T-helper 17 cell (primary cell): ENCODE data around the gene RMRP. TPM values are rescaled to one million over a fixed set of nuclear protein-coding genes. Genes with fewer than 3 reads are reported as not detected.
A peak's percentile ranks its signal among the peaks of the same experiment; 100 is the strongest.

ENCODE experiments used
- ATAC-seq: fragments of 150-1000 bp; cut with Tn5 transposase; 2 replicates; pipeline ENCODE4 v1.10.0; 2021; ENCODE audit warnings: mild to moderate bottlenecking, moderate library complexity
- DNase-seq, 3 donors: peaks; one replicate each; pipeline versions ENCODE4 v3.0.0 to v3.0.0-alpha.2; 2020 to 2021
- H3K9me3 ChIP-seq: one replicate; pipeline ENCODE4 v1.7.0; 2013; ENCODE audit warnings: low read length, mild to moderate bottlenecking; ENCODE audit not compliant: control insufficient read depth, poor library complexity, severe bottlenecking
- H3K27ac Mint-ChIP-seq: one replicate; pipeline ENCODE4 v1.8.0; 2022; ENCODE audit warnings: mild to moderate bottlenecking, moderate library complexity, mixed read lengths
- H3K27me3 Mint-ChIP-seq: one replicate; pipeline ENCODE4 v1.8.0; 2022; ENCODE audit warnings: mixed read lengths
- H3K36me3 Mint-ChIP-seq: one replicate; pipeline ENCODE4 v1.8.0; 2022; ENCODE audit warnings: low read depth, mixed read lengths
- H3K4me1 Mint-ChIP-seq: one replicate; pipeline ENCODE4 v1.8.0; 2022; ENCODE audit warnings: mild to moderate bottlenecking, mixed read lengths
- H3K4me3 Mint-ChIP-seq: one replicate; pipeline ENCODE4 v1.8.0; 2022; ENCODE audit warnings: mild to moderate bottlenecking, moderate library complexity, mixed read lengths
- total RNA-seq, 4 donors: library from RNA in 2 of 4; stranded (reverse) in 2 of 4; gene quantifications; one replicate each; pipeline ENCODE4 v1.2.3 and lab custom pipeline; 2022 to 2026

RMRP gene
- total RNA-seq, 2 donors from 2014 or later = 7,466 to 10,512 TPM

DNA sequence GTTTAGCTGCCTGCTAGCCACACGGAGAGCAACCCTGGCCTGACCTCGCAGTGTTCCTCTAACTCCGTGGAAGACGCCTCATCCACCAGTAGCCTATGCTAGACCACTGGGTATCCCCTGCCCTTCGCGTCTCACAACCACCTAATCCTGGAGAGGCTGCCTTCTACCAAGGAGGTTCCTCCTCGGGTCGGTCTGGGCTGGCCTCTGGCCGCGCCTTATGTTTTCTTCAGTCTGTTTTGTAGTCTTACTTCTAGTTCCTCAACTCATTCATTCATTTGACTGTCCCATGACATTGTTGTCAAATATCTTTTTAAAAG lies 33.5 kb upstream of the RMRP start:
- no peak for DNase-seq
- peak; percentile 22 for ATAC-seq
- Mint-ChIP-seq H3K4me1 (peaks cover 19% of the 10 kb centered on the region), H3K27me3 (no peaks in the 10 kb centered on the region), H3K27ac (peak overlapping the region; percentile 81), H3K4me3 (peak overlapping the region; percentile 90), H3K36me3 (no peaks in the 10 kb centered on the region)
- H3K9me3 ChIP-seq = no peaks in the 10 kb centered on the region

DNA sequence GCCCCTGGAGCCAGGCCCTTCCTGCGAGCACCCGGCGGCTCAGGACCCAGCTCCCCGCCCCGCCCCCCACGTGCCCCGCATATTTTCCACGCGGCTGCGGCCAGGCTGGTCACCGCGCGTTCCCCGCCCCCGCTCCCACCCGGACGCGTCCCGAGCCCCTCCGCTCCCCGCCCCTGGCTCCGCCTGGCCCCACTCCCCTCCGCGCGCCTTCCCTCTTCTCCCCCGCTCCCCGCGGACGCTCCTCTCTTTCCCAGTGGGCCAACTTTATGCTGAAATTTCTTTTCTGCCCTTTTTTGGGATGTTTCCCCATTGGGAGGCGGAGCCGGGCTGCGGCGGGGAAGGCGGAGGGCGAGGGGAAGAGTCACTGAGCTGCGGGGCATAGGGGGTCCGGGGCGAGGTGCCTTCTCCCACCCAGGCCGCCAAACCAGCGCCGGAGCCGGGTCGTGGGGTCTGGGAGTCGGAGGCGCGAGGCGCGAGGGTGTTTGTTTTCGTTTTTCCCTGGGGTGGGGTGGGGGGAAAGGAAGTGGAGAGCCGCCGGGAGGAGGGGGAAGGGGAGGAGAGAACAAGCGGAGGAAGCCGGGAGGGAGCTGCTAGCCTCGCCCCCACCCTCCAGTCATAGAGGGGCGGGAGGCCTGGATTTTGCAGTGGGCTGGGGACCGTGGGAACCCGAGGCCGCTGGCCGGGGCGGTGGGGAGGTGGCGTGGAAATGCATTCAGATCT lies 33.0 kb upstream of the RMRP start:
- H3K4me1 Mint-ChIP-seq = peaks cover 20% of the 10 kb centered on the region

DNA sequence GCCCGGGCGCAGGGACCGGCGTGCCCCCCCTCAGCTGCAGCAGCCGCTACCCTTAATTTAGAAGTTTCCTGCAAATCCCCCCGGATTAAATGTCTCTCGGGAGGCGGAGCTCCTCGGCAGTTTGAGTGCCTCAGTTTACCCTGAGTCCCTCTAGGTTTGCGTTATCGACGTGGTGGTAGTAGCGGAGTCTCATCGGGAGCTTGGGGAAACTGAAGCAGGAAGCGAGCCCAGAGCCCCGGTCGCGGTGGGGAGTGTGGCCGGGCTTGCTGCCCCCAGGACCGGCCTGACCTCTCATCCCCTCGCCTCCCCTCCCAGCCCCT lies 32.4 kb upstream of the RMRP start:
- no peak for DNase-seq
- Mint-ChIP-seq H3K36me3 (no peaks in the 10 kb centered on the region), H3K4me3 (peak overlapping the region; percentile 90), H3K27ac (no peak overlapping the region), H3K27me3 (no peaks in the 10 kb centered on the region), H3K4me1 (peaks cover 20% of the 10 kb centered on the region)
- peak; percentile 20 for ATAC-seq
- H3K9me3 ChIP-seq = no peaks in the 10 kb centered on the region

More for the DNA sequence above, 33.0 kb upstream of the RMRP start:
- no peaks in the 10 kb centered on the region for H3K36me3 Mint-ChIP-seq
- H3K27ac Mint-ChIP-seq = peak overlapping the region; percentile 81
- no peaks in the 10 kb centered on the region for H3K27me3 Mint-ChIP-seq
- DNase-seq (no peak), ATAC-seq (peak; percentile 58)
- peak overlapping the region; percentile 90 for H3K4me3 Mint-ChIP-seq
- H3K9me3 ChIP-seq = no peaks in the 10 kb centered on the region

DNA sequence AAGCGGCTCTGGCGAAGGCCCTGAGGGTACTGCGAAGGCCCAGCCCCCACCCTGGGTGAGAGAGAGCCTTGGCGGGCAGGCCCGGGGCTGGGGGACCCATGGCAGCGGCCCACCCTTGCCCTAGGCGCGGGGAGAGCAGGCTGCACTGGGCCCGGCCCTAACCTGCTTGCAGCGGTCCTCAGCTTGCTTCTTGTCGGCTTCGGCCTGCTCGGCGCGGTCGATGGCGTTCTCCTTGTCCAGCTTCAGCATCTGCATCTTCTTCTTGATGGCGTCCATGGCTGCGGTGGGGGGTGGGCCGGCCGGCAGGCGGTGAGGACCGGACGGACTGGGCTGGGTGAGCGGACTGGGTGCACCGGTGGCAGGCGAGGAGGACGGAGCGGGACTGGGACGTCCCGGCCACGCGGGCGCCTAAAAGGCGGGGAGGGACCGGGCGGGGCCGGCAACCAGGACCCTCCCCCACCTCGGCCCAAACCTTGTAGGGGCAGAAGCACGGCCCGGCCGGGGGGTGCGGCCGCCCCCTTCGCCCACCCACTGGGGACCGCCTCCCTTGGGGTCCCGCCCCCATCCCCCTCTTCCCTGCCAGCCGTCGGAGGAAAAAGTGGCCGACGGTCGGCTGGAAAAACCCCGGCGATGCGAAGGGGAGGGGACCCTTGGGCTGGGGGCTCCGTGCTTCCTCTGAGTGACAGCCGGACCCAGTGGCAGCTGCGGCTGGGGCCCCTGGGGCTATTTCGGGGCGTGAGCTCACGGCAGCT lies 31.9 kb upstream of the RMRP start, which contains the start of gene TPM2:
Gene TPM2 (minus strand): TSS at position 384 of the 752 bp plus-strand sequence. CDS start 108 bp downstream, at position 276.
- peak within 1 kb of the TSS; percentile 90 for H3K4me3 Mint-ChIP-seq
- DNase-seq = no peak
- no peaks in the 10 kb centered on the region for H3K36me3 Mint-ChIP-seq
- H3K27ac Mint-ChIP-seq = peak within 1 kb of the TSS; percentile 81
- no peaks in the 10 kb centered on the region for H3K9me3 ChIP-seq
- peak; percentile 7 for ATAC-seq
- H3K27me3 Mint-ChIP-seq = no peaks in the 10 kb centered on the region
- peaks cover 20% of the 10 kb centered on the region for H3K4me1 Mint-ChIP-seq

DNA sequence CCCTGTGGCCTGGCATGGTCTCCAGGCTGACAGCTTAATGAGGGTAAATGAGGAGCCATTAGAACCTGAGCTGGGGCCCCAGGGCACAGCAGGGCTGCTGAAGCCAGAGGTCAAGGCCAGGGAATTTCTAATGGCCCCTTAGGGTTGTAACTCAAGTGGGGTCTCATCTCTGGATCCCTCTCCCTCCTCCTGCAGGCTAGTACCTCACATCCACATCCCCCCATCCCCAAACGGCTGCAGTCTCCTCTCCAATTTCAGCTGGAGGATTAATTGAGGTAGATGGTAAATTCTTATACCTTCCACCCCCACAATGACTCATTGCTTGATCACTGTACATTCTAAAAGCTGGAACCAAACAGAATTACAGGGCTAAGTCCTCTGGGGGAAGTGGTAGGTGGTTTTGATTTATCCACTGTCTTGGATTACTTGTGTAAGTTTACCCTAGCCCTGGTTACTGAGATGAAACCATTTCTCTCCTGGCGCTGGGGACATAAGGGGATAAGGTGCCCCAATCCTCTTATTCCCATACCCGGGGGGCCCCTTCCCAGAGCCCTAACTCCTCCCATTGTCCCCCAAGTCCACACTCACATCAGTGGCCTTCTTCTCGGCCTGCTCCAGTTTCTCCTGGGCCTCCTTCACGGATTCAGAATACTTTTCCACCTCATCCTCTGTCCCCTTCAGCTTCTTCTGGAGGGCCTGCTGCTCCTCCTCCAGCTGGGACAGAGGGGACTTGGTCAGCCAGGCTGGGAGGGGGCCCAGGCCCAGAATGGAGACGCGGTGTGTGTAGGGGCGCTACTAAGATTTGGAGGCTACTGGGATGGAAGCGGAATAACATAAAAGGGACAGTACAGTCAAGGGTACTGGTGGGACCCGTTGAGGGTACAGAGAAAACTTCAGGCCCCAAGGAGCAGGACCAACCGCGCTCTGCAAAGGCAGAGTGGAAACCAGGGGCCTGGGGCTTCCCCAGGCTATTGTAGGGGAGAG lies 31.0 kb upstream of the RMRP start:
- DNase-seq = no peak
- H3K27ac Mint-ChIP-seq = no peak overlapping the region
- ATAC-seq = no peak

DNA sequence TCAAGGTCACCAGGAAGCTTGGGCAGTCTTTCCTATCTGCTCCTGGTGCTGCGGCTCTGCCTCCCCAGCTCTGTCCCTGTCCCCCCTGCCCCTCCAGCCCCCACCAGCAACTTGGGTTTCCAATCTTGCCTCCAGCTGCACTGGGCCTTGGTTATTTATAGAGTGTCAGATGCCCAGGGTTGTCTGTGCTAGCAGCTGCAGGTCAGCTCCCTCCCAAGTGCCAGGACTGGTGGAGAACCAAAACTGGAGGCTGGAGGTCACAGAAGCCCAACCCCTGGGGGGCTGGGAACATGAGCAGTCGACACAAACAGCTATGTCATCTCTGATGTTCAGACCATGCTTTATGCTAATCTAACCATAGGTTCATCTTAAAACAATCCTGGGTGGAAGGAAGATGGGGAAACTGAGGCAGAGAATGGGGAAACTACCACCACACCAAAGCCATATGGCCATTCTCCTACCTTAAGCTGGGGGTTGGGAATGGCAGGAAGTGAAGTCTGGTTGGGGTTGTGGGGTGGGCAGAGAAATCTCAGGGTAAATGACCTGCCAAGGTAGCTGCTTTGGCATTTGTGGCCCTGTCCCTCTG lies 30.2 kb upstream of the RMRP start:
- Mint-ChIP-seq H3K27ac (no peak overlapping the region), H3K36me3 (no peaks in the 10 kb centered on the region), H3K4me1 (peaks cover 20% of the 10 kb centered on the region)

More for the DNA sequence above, 31.0 kb upstream of the RMRP start:
- Mint-ChIP-seq H3K27me3 (no peaks in the 10 kb centered on the region), H3K4me3 (peak overlapping the region; percentile 74), H3K36me3 (no peaks in the 10 kb centered on the region), H3K4me1 (peaks cover 20% of the 10 kb centered on the region)
- no peaks in the 10 kb centered on the region for H3K9me3 ChIP-seq

DNA sequence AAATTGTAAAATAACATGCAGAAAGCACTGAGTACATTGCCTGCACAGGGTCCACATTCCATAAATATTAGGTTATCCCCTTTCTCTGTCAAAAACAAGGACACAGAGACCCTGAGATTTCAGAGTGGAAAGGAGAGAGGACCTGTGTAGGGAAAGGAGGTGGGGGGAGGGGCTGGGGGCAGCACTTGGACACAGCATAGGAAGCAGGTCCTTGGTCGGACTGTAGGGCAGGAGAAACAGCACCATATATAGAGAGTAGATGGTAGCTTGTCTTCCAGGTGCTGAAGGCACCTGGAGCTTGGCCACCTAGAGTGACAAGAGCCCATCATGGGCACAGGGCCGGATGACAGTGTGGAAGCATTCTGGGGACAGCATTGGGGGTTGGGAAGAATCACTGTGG lies 29.5 kb upstream of the RMRP start:
- no peaks in the 10 kb centered on the region for H3K27me3 Mint-ChIP-seq
- H3K4me3 Mint-ChIP-seq = no peak overlapping the region
- ATAC-seq (no peak), DNase-seq (no peak)
- H3K36me3 Mint-ChIP-seq = no peaks in the 10 kb centered on the region
- no peaks in the 10 kb centered on the region for H3K9me3 ChIP-seq
- H3K4me1 Mint-ChIP-seq = peaks cover 20% of the 10 kb centered on the region
- H3K27ac Mint-ChIP-seq = no peak overlapping the region

More for the DNA sequence above, 30.2 kb upstream of the RMRP start:
- Mint-ChIP-seq H3K4me3 (no peak overlapping the region), H3K27me3 (no peaks in the 10 kb centered on the region)
- ATAC-seq = no peak
- no peak for DNase-seq
- H3K9me3 ChIP-seq = no peaks in the 10 kb centered on the region

DNA sequence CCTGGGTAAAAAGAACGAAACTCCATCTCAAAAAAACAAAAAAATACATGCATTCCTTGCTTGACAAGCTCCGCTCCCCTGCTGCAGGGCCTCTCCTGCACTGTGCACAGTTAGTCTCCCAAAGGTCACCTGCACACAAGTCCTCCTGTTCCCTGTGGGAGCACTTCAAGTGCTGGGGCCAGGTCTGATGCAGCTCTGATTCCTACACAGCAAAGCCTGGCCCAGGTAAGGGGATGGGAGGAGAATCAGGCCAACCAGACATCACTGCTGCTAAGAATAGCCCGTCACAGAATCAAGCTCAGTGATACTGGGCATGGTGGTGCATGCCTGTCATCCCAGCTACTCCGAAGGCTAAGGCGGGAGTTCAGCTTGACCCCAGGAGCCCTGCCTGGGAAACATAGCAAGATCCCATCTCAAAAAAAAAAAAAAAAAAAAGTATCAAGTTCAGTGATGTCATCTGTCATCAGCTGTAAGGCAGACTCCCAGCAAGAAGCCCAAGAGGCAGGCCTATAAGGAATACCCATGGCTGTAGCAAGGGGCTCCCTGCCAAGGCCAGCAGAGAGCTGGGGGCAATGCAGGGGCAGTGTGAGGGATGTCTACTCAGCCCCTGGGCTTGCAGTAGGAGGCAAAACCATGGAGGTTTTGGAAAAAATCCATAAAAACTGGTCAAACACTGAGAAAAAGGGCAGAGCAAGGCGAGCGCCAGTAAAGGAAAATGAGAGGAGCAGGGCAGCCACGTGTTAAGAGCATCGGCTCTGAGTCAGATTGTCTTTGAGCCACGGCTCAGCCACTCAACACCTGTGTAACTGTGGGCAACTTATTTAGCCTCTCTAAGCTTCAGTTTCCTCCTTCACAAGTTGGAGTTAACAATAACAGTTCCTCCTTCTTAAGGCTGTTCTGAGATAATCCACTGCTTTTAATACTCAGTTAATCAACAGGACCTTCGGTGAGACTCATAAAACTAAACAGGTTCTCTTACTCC lies 28.7 kb upstream of the RMRP start:
- H3K9me3 ChIP-seq = no peaks in the 10 kb centered on the region
- peaks cover 14% of the 10 kb centered on the region for H3K4me1 Mint-ChIP-seq
- ATAC-seq (no peak), DNase-seq (no peak)
- no peaks in the 10 kb centered on the region for H3K36me3 Mint-ChIP-seq
- H3K4me3 Mint-ChIP-seq = no peak overlapping the region
- no peaks in the 10 kb centered on the region for H3K27me3 Mint-ChIP-seq
- no peak overlapping the region for H3K27ac Mint-ChIP-seq

DNA sequence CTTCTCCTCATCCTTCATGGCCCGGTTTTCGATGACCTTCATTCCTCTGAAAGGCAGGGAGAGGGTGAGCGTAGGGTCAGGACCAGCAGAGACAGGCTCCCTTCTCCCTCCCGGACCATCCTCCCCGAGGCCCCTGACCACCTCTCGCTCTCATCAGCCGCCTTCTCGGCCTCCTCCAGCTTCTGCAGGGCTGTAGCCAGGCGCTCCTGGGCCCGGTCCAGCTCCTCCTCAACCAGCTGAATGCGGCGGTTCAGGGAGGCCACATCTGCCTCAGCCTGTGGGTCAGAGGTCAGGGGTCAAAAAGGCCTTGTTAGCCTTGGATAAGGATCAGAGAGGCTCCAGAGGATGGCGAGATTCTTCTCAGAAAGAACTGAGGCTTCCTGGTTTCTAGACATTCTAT lies 27.7 kb upstream of the RMRP start:
- Mint-ChIP-seq H3K27ac (no peak overlapping the region), H3K27me3 (no peaks in the 10 kb centered on the region), H3K4me3 (no peak overlapping the region), H3K4me1 (peaks cover 8% of the 10 kb centered on the region), H3K36me3 (no peaks in the 10 kb centered on the region)
- no peaks in the 10 kb centered on the region for H3K9me3 ChIP-seq
- ATAC-seq (no peak), DNase-seq (no peak)

DNA sequence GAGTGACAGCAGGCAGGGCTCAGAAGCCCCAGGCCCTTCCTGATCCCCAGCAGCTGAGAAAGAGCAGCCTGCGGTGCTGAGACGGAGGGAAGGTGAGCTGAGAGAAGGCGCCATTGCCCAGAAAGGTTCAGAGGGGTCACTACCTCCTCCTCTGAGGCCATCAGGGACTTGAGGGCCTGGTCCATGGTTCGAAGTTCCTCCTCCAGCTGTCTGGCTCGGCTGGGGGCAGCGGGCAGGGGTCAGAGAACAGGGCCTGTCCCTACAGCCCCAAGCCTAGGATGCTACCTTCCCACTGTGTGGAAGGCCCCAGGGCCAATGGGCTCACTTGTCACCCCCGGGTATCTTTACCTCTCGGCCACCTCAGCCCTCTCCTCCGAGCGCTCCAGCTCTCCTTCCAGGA lies 27.1 kb upstream of the RMRP start:
- no peaks in the 10 kb centered on the region for H3K36me3 Mint-ChIP-seq
- H3K4me3 Mint-ChIP-seq = no peak overlapping the region
- DNase-seq (no peak), ATAC-seq (no peak)
- no peak overlapping the region for H3K27ac Mint-ChIP-seq
- H3K4me1 Mint-ChIP-seq = peaks cover 8% of the 10 kb centered on the region
- H3K27me3 Mint-ChIP-seq = no peaks in the 10 kb centered on the region
- no peaks in the 10 kb centered on the region for H3K9me3 ChIP-seq

DNA sequence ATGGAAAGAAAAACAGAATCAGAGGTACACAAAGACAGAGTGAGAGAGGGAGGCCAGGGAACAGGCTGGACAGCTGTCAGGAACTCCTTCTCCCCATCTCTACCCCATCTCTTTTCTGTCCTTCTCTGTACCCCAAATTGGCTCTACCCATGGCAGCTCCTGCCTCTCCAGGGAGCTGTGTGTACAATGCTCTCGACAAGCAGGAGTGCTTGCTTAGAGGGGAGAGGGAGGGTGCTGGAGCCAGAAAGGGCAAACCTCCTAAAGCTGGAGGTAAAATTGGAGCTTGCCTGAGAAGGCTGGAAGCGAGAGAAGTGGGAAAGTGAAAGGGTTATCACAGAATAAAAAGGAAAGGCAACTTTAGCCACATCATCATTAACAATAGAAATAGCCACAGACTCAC lies 25.5 kb upstream of the RMRP start:
- Mint-ChIP-seq H3K27me3 (no peaks in the 10 kb centered on the region), H3K27ac (no peak overlapping the region), H3K4me3 (no peak overlapping the region), H3K4me1 (peaks cover 5% of the 10 kb centered on the region), H3K36me3 (no peaks in the 10 kb centered on the region)
- no peak for ATAC-seq
- no peaks in the 10 kb centered on the region for H3K9me3 ChIP-seq
- DNase-seq = no peak
